Mucosa of descending colon (tissue), 3 donors: Measurements from ENCODE around the gene COPS4. TPM values are rescaled to one million over a fixed set of nuclear protein-coding genes. Genes with fewer than 3 reads are reported as not detected.
"Not testable (repeated sequence)": the region's sequence is repeated elsewhere in the genome, so short reads cannot be mapped to it uniquely, and the experiment has no call there.

Source experiments
- ATAC-seq: fragments of 200-7000 bp; cut with Tn5 transposase; one replicate; pipeline ENCODE4 v1.9.1; 2020; ENCODE audit warnings: mild to moderate bottlenecking, moderate library complexity
- DNase-seq, 3 donors: peaks; one replicate each; pipeline ENCODE4 v3.0.0-alpha.2; 2020
- H3K36me3 ChIP-seq: fragments of 200-600 bp; one replicate; pipeline ENCODE4 v1.8.0; 2021; ENCODE audit warnings: low read depth, mild to moderate bottlenecking
- H3K4me1 ChIP-seq: fragments of 200-600 bp; one replicate; pipeline ENCODE4 v1.8.0; 2021; ENCODE audit warnings: low read depth, mild to moderate bottlenecking
- H3K4me3 ChIP-seq: fragments of 200-600 bp; one replicate; pipeline ENCODE4 v1.8.0; 2021; ENCODE audit warnings: mild to moderate bottlenecking
- H3K9me3 ChIP-seq: fragments of 200-600 bp; one replicate; pipeline ENCODE4 v1.8.0; 2021; ENCODE audit warnings: mild to moderate bottlenecking
- CTCF ChIP-seq: fragments of 200-600 bp; IDR thresholded peaks from one replicate; pipeline ENCODE4 v1.8.0; 2022; ENCODE audit warnings: antibody characterized with exemption, mild to moderate bottlenecking
- intact Hi-C, 2 donors: fragments of 100-400 bp; cut with DNase I in 1 of 2; cut with micrococcal nuclease in 1 of 2; formaldehyde crosslinking; loops; one replicate each; pipeline versions ENCODE4 v1.11.0 to v1.11.1; 2022; cut with DNase I, micrococcal nuclease
- total RNA-seq, 3 donors: library from RNA; stranded (reverse); fragmentation: NEBNext Ultra II Directional in 2 of 3; extraction: Animal tissue kit (Norgen Biotek cat#: 25700) in 2 of 3; gene quantifications; one replicate each; pipeline versions ENCODE4 v1.2.1 to v1.2.4, GENCODE V29; 2021 to 2023
- donor health status: DM: no; HTN: no; CAD: no; lungs with moderate emphysema.
- donor health status: DM: no; HTN: no; CAD: no.
- donor health status: DM: no; HTN: yes; CAD: no.

The COPS4 gene
- total RNA-seq, 3 donors from 2014 or later = 16.7 to 26.1 (median 26.0) TPM

DNA sequence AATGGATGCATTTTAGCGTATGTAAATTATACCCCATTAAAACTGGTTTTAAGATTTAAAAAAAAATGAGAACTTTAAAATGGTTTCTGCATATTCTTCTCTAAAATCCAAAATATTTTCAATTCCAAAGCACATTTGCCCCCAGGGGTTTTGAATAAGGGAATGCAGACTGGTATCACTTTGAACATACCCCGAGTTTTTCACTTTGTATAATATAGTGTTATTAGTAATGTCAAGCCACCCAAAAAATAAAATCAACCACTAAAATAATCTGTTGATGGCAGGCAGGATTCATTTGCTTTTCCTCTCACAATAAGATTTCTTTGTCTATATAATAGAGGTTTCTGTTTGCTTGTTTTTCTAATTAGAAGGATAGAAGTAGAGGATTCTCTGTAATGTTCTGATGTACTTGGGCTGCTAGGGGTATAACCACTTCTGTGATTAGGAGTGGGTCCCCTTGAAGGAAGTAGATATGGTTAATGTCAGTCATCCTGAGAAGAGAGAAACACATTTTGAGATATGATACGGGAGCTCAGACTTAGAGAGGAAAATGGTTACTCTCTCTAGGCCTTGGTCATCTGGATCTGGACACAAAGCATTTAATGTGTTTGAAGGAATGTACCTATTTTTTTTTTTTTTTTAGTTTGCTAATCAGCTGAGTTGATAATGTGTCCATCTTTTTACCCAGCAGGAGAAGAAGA lies 15.0 kb upstream of the COPS4 start:
- H3K9me3 ChIP-seq = peaks cover 6% of the 10 kb centered on the region
- DNase-seq (no peak), ATAC-seq (no peak)
- no peaks in the 10 kb centered on the region for H3K4me1 ChIP-seq
- TF ChIP-seq CTCF = no peak
- intact Hi-C loops = no loop called here
- no peak overlapping the region for H3K4me3 ChIP-seq
- H3K36me3 ChIP-seq = no peaks in the 10 kb centered on the region

- H3K4me1 ChIP-seq = no peaks in the 10 kb centered on the region
- peaks cover 11% of the 10 kb centered on the region for H3K9me3 ChIP-seq
- intact Hi-C loops = no loop called here
- H3K36me3 ChIP-seq = no peaks in the 10 kb centered on the region
- H3K4me3 ChIP-seq = no peak overlapping the region
- ATAC-seq (no peak), DNase-seq (no peak)
- no peak for TF ChIP-seq CTCF
Observed at GRCh38 chr4:83022724-83023450, 12.1 kb upstream of the COPS4 start.

DNA sequence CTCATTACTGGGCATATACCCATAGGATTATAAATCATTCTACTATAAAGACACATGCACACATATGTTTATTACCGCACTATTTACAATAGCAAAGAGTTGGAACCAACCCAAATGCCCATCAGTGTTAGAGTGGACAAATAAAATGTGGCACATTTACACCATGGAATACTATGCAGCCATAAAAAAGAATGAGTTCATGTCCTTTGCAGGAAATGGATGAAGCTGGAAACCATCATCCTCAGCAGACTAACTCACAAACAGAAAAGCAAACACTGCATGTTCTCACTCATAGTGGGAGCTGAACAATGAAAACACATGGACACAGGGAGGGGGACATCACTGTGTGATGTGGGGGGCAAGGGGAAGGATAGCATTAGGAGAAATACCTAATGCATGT lies 11.4 kb upstream of the COPS4 start:
- ATAC-seq, intact Hi-C loops, H3K36me3 ChIP-seq, H3K4me3 ChIP-seq, DNase-seq, H3K4me1 ChIP-seq: not testable (repeated sequence)
- H3K9me3 ChIP-seq = peaks cover 11% of the 10 kb centered on the region

DNA sequence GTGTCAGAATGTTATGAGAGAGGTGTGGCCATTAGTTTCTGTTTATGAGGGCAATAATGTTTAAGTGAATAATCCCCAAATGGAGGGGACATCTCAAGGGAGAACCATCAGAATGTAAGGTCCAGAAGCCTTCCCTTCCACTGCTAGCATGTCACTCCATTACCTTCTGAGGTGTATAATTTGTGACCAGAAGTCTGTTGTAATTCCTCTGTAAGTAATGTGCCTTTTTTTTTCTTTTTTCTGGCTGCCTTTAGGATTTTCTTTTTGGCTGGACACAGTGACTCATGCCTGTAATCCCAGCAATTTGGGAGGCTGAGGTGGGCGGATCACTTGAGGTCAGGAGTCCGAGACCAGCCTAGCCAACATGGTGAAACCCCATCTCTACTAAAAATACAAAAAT lies 10.8 kb upstream of the COPS4 start:
- H3K36me3 ChIP-seq = no peaks in the 10 kb centered on the region
- ATAC-seq = no peak
- no peak for TF ChIP-seq CTCF
- no peak for DNase-seq
- H3K4me3 ChIP-seq = no peak overlapping the region
- intact Hi-C loops = no loop called here
- peaks cover 11% of the 10 kb centered on the region for H3K9me3 ChIP-seq
- no peaks in the 10 kb centered on the region for H3K4me1 ChIP-seq

- TF ChIP-seq CTCF = no peak
- no peaks in the 10 kb centered on the region for H3K4me1 ChIP-seq
- DNase-seq (no peak), ATAC-seq (no peak)
- intact Hi-C loops = no loop called here
- no peak overlapping the region for H3K4me3 ChIP-seq
- H3K36me3 ChIP-seq = no peaks in the 10 kb centered on the region
- peaks cover 11% of the 10 kb centered on the region for H3K9me3 ChIP-seq
Observed at GRCh38 chr4:83025563-83025962, 9.4 kb upstream of the COPS4 start.

GRCh38 chr4:83028976-83029375 lies 6.0 kb upstream of the COPS4 start:
- TF ChIP-seq CTCF = no peak
- no peaks in the 10 kb centered on the region for H3K4me1 ChIP-seq
- no peak for DNase-seq
- no peak for ATAC-seq
- intact Hi-C loops = no loop called here
- H3K4me3 ChIP-seq = no peak overlapping the region
- no peaks in the 10 kb centered on the region for H3K36me3 ChIP-seq
- peaks cover 11% of the 10 kb centered on the region for H3K9me3 ChIP-seq
